GM03348 (cell line): ENCODE results near the gene DENND2C.

Source experiments
- DNase-seq: peaks from one replicate; pipeline ENCODE4 v3.0.0; 2012; ENCODE audit warnings: low spot score

Gene DENND2C

DNA sequence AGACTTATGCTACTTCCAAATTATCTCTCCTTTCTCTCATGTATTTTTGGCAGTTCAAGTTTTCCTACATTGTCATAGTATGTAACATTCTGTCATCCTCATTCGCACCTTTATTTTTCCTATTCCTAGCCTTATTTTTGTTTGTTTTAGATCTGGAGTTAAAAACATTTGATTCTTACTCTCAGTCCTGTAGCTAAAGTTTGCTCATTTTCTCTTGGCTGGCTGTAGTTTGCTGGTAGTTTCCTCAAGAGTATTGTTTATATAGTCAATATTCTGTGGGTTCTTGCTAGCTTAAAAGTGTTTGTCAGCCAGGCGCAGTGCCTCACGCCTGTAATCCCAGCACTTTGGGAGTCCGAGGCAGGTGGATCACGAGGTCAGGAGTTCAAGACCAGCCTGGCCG is 129.0 kb downstream of the DENND2C start:
- DNase-seq: no peak

- no peak for DNase-seq
These were observed 129.6 kb downstream of the DENND2C start for GRCh38 chr1:114540272-114540671.

DNA sequence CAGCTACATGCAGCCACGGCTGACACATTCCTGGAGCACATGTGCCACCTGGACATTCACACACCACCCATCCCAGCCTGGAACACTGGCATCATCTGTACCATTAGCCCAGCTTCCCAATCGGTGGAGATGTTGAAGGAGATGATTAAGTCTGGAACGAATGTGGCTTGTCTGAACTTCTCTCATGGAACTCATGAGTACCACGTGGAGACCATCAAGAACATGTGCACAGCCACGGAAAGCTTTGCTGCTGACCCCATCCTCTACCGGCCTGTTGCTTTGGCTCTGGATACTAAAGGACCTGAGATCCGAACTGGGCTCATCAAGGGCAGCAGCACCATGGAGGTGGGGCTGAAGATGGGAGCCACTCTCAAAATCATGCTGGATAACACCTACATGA is 133.8 kb downstream of the DENND2C start:
- no peak for DNase-seq

DNA sequence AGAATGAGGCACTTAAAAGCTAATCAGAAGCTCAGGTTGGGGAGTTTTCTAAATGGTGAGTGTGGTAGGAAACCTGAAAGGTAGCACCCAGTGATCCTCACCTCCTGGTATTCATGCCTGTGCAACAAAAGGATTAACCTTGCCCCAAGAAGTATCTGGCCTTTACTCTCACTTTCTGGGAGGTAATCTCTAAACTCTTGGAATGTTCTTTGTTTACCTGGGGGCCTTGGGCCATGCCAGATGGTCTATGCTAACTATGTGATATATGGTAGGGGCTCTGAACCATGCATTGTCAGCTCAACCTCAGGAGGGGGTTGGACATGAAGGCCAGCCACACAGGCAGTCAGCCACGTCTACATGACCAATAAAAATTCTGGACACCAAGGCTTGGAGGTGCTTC is 134.4 kb downstream of the DENND2C start:
- DNase-seq: no peak
